Panc1 (cell line): ENCODE results near the gene TECPR1. TPM values are rescaled to one million over a fixed set of nuclear protein-coding genes. Genes with fewer than 3 reads are reported as not detected.

ENCODE experiments used
- ATAC-seq: fragments of 200-7000 bp; cut with Tn5 transposase; 2 replicates; pipeline ENCODE4 v1.9.1; 2020; ENCODE audit warnings: mild to moderate bottlenecking, moderate library complexity
- BruUV-seq: library from RNA; stranded (reverse); fragments of 400-500 nt; replicated peaks from 2 replicates; lab custom pipeline; 2021; lab: Mats Ljungman, UMichigan
- CTCF ChIA-PET: fragments of 300-600 bp; sonication (Branson Sonifier 250); formaldehyde crosslinking; loops from one replicate; lab custom pipeline; 2022; ENCODE audit warnings: antibody characterized with exemption; lab: Charles Lee
- POLR2A ChIA-PET: fragments of 300-600 bp; sonication (Branson Sonifier 250); formaldehyde crosslinking; loops from one replicate; lab custom pipeline; 2022; ENCODE audit warnings: antibody characterized with exemption; lab: Charles Lee
- DNase-seq: peaks from one replicate; pipeline ENCODE4 v3.0.0-alpha.2; 2010; ENCODE audit warnings: low read depth, low spot score
- H3K27ac ChIP-seq: 2 replicates; pipeline ENCODE4 v1.5.1; 2011; ENCODE audit warnings: mild to moderate bottlenecking, low read length, inconsistent platforms
- H3K27me3 ChIP-seq: fragments of 200-500 bp; sonication (Bioruptor generic); 2 replicates; pipeline ENCODE4 v1.6.0; 2014; ENCODE audit warnings: low read length, inconsistent platforms; ENCODE audit not compliant: control insufficient read depth, insufficient read depth
- H3K36me3 ChIP-seq: fragments of 200-500 bp; sonication (Bioruptor generic); 2 replicates; pipeline ENCODE4 v1.5.1; 2014; ENCODE audit warnings: inconsistent platforms, mild to moderate bottlenecking, low read length, moderate library complexity; ENCODE audit not compliant: control insufficient read depth, insufficient read depth
- H3K4me1 ChIP-seq: 2 replicates; pipeline ENCODE4 v1.5.1; 2011; ENCODE audit warnings: inconsistent platforms, mild to moderate bottlenecking, low read length, moderate library complexity; ENCODE audit not compliant: control insufficient read depth, insufficient read depth
- H3K4me3 ChIP-seq, 2 experiments: 2 replicates each; pipeline ENCODE4 v1.5.1; 2011 to 2012; ENCODE audit warnings: low read depth in 2 of 2, low read length in 2 of 2, mild to moderate bottlenecking in 2 of 2, inconsistent platforms in 1 of 2, moderate library complexity in 1 of 2
- H3K9me3 ChIP-seq: fragments of 200-500 bp; sonication (Bioruptor generic); 2 replicates; pipeline ENCODE4 v1.5.1; 2014; ENCODE audit warnings: low read depth, mild to moderate bottlenecking, inconsistent platforms, low read length, moderate library complexity; ENCODE audit not compliant: control insufficient read depth, insufficient read depth
- CTCF ChIP-seq: fragments of 450-650 bp; IDR thresholded peaks from 2 replicates; pipeline ENCODE4 v1.5.1; 2017; ENCODE audit warnings: mild to moderate bottlenecking
- POLR2AphosphoS5 ChIP-seq: IDR thresholded peaks from 2 replicates; pipeline ENCODE4 v1.6.1; 2012; ENCODE audit warnings: mild to moderate bottlenecking, low read depth, low read length, moderate library complexity
- REST ChIP-seq, 2 experiments: IDR thresholded peaks; 2 replicates each; pipeline ENCODE4 v1.6.1; 2011 to 2012; ENCODE audit warnings: low read depth in 2 of 2, control low read depth in 1 of 2, low read length in 1 of 2, mild to moderate bottlenecking in 1 of 2, moderate library complexity in 1 of 2; ENCODE audit not compliant: insufficient read depth in 1 of 2
- SIN3A ChIP-seq: IDR thresholded peaks from 2 replicates; pipeline ENCODE4 v1.6.1; 2012; ENCODE audit warnings: low read depth, mild to moderate bottlenecking, low read length, moderate library complexity, borderline replicate concordance; ENCODE audit not compliant: insufficient read depth
- TCF7L2 ChIP-seq: IDR thresholded peaks from 2 replicates; pipeline ENCODE4 v1.6.1; 2011; ENCODE audit warnings: mild to moderate bottlenecking, low read depth, low read length, inconsistent platforms
- in situ Hi-C: cut with HindIII; loops from 2 replicates; pipeline ENCODE4 v1.10.0; 2016; ENCODE audit warnings: low sequenced_read_pairs, low pct_unique_long_range_greater_than_20kb
- intact Hi-C: fragments of 100-400 bp; cut with micrococcal nuclease; formaldehyde crosslinking; loops from one replicate; pipeline ENCODE4 v1.10.0; 2022; ENCODE audit not compliant: unreplicated experiment
- total RNA-seq: library from RNA; stranded (reverse); gene quantifications from one replicate; pipeline ENCODE4 v1.2.1, GENCODE V29; 2021; ENCODE audit not compliant: unreplicated experiment

TECPR1 gene
- total RNA-seq, 1 experiment from 2014 or later: 21.0 TPM

DNA sequence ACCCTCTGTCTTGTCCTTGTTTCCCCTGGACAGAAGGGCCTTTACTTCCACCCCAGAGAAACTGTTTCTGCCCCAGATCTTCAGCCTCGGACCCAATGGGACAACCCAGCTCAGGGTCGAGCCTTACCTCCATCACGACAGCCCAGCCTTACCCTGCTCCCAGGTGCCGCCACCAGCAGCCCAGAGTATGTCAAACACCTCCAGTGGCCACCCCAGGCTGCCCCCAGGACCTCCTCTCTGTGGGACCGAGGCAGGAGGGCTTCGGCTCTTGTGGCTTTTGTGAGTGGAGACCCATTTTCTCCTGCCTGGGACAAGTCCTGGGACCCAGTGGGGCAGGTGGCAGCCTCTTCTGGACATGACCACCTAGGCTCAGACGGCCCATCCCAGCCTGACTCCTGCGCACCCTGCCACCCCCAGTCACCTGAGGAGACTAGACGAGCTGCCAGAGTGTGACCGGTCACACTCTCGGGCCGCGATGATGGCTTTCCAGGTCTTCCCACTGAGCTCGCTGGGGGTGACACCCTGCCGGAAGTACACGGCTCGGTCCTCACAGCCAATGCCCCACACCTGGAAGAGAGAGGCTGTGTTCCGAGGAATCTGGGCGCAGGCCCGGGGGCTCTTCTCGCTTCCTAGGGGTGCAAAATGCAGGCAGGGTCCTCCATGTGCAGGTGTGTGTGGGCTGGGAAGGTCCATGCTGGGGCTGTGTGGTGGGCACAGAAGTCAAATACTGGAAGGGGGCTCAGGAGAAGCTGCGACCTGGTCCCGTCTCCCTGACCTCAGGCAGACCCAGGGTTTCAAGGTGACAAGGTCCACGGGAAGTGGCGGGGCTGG lies 15.5 kb downstream of the TECPR1 start:
- ChIA-PET CTCF (no interaction called here), POLR2A (no interaction called here)
- DNase-seq (no peak), ATAC-seq (no peak)
- BruUV-seq: no TSS peak
- intact Hi-C loops: loop anchor here (10.0 kb wide), 1 partner anchor 212 kb away; no protein-coding TSS in a partner anchor
- TF ChIP-seq POLR2AphosphoS5 (no peak), TCF7L2 (no peak), SIN3A (no peak), CTCF (no peak), REST (IDR thresholded peaks at IDR 0.05; ENCODE audit: insufficient read depth in 1 of 2, low read depth in 2 of 2, low read length in 1 of 2) (no peak)
- Histone ChIP-seq H3K27ac (no peak overlapping the region), H3K36me3 (no peaks in the 10 kb centered on the region), H3K4me3 (no peak overlapping the region), H3K9me3 (no peaks in the 10 kb centered on the region), H3K27me3 (no peaks in the 10 kb centered on the region), H3K4me1 (no peaks in the 10 kb centered on the region)
- in situ Hi-C loops: no loop called here

DNA sequence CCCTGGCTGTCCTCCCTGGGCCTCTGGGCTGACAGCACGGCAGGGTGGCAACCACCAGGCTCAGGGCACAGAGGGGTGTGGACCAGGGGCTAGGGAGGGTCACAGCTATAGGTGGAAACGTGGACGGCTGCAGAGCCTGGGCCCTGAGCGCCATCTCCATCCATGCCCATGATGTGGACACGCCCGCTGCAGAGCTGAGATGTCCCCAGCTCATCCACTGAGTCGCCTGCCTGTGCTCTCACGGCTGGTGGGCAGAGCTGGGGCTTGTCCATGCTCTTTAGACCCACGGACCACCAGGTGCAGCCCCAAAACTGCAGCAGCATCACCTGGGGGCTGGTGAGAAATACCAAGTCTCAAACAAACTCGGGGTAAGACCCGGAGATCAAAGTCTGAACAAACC lies 16.1 kb downstream of the TECPR1 start:
- Histone ChIP-seq H3K27ac (no peak overlapping the region), H3K36me3 (no peaks in the 10 kb centered on the region), H3K4me3 (no peak overlapping the region), H3K9me3 (no peaks in the 10 kb centered on the region), H3K4me1 (no peaks in the 10 kb centered on the region), H3K27me3 (no peaks in the 10 kb centered on the region)
- BruUV-seq: no TSS peak
- CTCF ChIA-PET: no interaction called here
- intact Hi-C loops (loop anchor here (10.0 kb wide), 1 partner anchor 211 kb away; no protein-coding TSS in a partner anchor), in situ Hi-C loops (no loop called here)
- no peak for DNase-seq
- POLR2A ChIA-PET: no interaction called here
- no peak for ATAC-seq
- TF ChIP-seq TCF7L2: no peak
- TF ChIP-seq SIN3A: no peak
- no peak for TF ChIP-seq REST (IDR thresholded peaks at IDR 0.05; ENCODE audit: insufficient read depth in 1 of 2, low read depth in 2 of 2, low read length in 1 of 2)
- no peak for TF ChIP-seq CTCF
- TF ChIP-seq POLR2AphosphoS5: no peak
